GM19025 (cell line): ENCODE data around the gene C2orf42.
"Not testable (repeated sequence)": the region's sequence is repeated elsewhere in the genome, so short reads cannot be mapped to it uniquely, and the experiment has no call there.

Experiments used
- ATAC-seq: cut with Tn5 transposase; IDR thresholded peaks from one replicate; pipeline ENCODE4 v1.9.1; 2021; ENCODE audit warnings: mild to moderate bottlenecking, low read depth, moderate library complexity; ENCODE audit not compliant: unreplicated experiment

C2orf42 gene

GRCh38 chr2:70133491-70134322, 57.1 kb downstream of the C2orf42 start:
- ATAC-seq, result no peak

- ATAC-seq, result no peak
Measured at GRCh38 chr2:70133127-70133452, 57.7 kb downstream of the C2orf42 start.

GRCh38 chr2:70132244-70133126, 58.3 kb downstream of the C2orf42 start:
- peak; percentile 54 for ATAC-seq

GRCh38 chr2:70131344-70132143, 59.3 kb downstream of the C2orf42 start:
- not testable (repeated sequence) for ATAC-seq

GRCh38 chr2:70128005-70128404, 62.8 kb downstream of the C2orf42 start:
- no peak for ATAC-seq

- no peak for ATAC-seq
Measured at GRCh38 chr2:70126413-70126812, 64.4 kb downstream of the C2orf42 start.

- ATAC-seq, result no peak
Measured at GRCh38 chr2:70125498-70125898, 65.3 kb downstream of the C2orf42 start.

- ATAC-seq, result peak; percentile 53
Measured at GRCh38 chr2:70124983-70125480, 65.8 kb downstream of the C2orf42 start.

- ATAC-seq, result no peak
Measured at GRCh38 chr2:70123829-70124116, 67.0 kb downstream of the C2orf42 start.

- ATAC-seq, result no peak
Measured at GRCh38 chr2:70123051-70123828, 67.6 kb downstream of the C2orf42 start.

- no peak for ATAC-seq
Measured at GRCh38 chr2:70122470-70122869, 68.3 kb downstream of the C2orf42 start.

- ATAC-seq, result no peak
Measured at GRCh38 chr2:70121627-70122372, 69.0 kb downstream of the C2orf42 start.

- no peak for ATAC-seq
Measured at GRCh38 chr2:70118798-70119454, 71.9 kb downstream of the C2orf42 start.

GRCh38 chr2:70116936-70117552, 73.8 kb downstream of the C2orf42 start:
- ATAC-seq, result no peak

GRCh38 chr2:70115646-70116442, 75.0 kb downstream of the C2orf42 start:
- ATAC-seq, result peak; percentile 50

- no peak for ATAC-seq
Measured at GRCh38 chr2:70113359-70114070, 77.3 kb downstream of the C2orf42 start.
